Suprapubic skin (tissue), 4 donors: Measurements from ENCODE around the gene SRP14.

ENCODE experiments used
- POLR2A ChIP-seq, 2 donors: fragments of 450-650 bp; IDR thresholded peaks; one replicate each; pipeline ENCODE4 v1.6.1; 2017; ENCODE audit warnings: antibody characterized with exemption in 2 of 2, mild to moderate bottlenecking in 2 of 2, moderate library complexity in 2 of 2
- POLR2AphosphoS5 ChIP-seq, 3 donors: sonication (generic); formaldehyde crosslinking; IDR thresholded peaks; one replicate each; pipeline ENCODE4 v1.6.1; 2017; ENCODE audit warnings: antibody characterized with exemption in 3 of 3
- TF ChIP-seq, protein P1 (sequence below), 2 donors: fragments of 200-600 bp in 1 of 2; fragments of 450-650 bp in 1 of 2; sonication (generic) in 1 of 2; IDR thresholded peaks; one replicate each; pipeline ENCODE4 v1.5.1; 2016 to 2019; ENCODE audit warnings: antibody characterized with exemption in 2 of 2, mild to moderate bottlenecking in 1 of 2, moderate library complexity in 1 of 2

DNA sequence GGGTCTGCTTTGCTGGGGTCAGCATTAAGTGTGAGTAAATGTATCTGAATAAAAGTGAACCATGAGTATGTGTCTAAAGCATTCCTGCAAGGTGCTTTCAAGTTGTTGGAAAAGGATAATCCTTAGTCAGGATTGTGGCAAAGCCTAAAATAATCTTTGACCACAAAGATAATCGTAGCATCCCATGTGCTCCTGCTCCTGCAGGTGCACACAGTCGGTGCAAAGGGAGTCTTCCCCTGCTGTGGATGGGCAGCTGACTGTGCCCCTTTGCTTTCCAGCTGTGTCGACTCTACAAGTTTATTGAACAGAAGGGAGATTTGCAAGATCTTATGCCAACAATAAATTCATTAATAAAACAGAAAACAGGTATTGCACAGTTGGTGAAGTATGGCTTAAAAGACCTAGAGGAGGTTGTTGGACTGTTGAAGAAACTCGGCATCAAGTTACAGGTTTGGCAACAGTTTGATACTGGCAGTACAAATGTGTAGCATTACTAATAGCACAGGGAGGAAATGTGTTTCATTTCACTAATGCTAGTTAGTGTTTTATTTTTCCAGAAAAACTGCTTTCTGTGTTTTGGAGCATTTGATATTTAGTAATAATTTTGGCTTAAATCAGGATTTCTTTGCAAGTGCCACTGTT is 22.6 kb downstream of the SRP14 start:
- TF ChIP-seq, protein P1, sequence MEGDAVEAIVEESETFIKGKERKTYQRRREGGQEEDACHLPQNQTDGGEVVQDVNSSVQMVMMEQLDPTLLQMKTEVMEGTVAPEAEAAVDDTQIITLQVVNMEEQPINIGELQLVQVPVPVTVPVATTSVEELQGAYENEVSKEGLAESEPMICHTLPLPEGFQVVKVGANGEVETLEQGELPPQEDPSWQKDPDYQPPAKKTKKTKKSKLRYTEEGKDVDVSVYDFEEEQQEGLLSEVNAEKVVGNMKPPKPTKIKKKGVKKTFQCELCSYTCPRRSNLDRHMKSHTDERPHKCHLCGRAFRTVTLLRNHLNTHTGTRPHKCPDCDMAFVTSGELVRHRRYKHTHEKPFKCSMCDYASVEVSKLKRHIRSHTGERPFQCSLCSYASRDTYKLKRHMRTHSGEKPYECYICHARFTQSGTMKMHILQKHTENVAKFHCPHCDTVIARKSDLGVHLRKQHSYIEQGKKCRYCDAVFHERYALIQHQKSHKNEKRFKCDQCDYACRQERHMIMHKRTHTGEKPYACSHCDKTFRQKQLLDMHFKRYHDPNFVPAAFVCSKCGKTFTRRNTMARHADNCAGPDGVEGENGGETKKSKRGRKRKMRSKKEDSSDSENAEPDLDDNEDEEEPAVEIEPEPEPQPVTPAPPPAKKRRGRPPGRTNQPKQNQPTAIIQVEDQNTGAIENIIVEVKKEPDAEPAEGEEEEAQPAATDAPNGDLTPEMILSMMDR (IDR thresholded peaks at IDR 0.05): no peak
- TF ChIP-seq POLR2A (IDR thresholded peaks at IDR 0.05): no peak
- no peak for TF ChIP-seq POLR2AphosphoS5 (IDR thresholded peaks at IDR 0.05)
